Stimulated activated CD8-positive, alpha-beta memory T cell treated with anti-CD3 and anti-CD28 coated beads, Interleukin-4, amount 100 ng/mL, for 48 hours (primary cell): ENCODE data around the gene GPR6.

ENCODE experiments used
- DNase-seq: peaks from one replicate; pipeline ENCODE4 v3.0.0-alpha.2; 2020

Gene GPR6

DNA sequence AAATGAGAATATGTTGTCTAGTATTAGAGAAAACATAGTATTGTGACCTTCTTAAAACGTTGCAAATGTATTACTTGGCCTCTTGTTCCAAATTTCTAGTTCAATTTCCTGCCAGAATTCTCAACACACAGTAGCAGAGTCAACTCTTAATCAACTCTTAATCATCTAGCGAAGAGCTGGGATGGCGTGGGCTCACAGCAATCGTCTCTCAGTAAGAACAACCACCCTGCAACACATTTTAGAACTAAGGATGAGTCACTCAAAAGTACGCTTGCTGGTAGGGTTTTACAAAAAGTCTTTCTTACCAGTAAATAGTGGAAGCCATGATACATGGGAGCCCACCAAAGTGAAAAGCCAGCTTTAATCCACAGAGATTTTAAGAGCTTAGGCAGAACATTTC is 24.6 kb downstream of the GPR6 start:
- DNase-seq: no peak

DNA sequence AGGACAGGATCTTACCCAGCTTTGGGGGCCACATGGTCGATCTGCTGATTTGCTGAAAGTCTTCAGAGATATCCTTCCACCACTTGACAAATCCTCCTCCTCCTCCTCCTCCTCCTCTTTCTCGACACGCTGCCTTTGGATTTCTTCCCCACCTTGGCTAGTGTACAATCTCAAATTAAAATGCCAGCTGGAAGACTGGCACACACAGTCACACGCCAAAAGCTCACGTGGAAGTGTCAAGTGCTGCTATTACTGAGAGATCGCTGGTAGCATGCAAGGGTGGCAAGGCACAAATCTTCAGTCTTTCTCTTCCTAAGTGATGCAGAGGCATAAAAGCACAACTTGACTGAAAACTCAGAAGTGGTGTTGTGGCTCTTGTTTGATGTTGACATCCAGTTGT is 35.3 kb downstream of the GPR6 start:
- no peak for DNase-seq

DNA sequence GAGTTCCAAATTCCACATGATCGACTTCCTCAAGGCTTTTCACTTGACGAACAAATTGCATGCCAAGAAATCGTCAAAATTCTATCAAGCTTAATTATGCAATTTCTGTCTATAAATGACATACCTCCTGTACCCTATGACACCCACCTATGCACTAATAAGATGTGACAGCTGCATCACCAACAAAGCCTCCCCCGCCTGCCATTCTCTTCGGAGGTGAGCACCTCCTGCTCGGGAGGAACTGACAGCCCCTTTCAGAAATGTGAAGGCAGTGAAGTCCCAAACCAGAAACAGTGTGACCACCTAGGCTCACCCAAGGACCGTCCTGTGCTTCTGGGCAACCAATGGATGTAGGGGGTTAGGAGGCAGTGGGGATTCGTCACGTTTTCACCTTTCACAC is 37.1 kb downstream of the GPR6 start:
- no peak for DNase-seq

DNA sequence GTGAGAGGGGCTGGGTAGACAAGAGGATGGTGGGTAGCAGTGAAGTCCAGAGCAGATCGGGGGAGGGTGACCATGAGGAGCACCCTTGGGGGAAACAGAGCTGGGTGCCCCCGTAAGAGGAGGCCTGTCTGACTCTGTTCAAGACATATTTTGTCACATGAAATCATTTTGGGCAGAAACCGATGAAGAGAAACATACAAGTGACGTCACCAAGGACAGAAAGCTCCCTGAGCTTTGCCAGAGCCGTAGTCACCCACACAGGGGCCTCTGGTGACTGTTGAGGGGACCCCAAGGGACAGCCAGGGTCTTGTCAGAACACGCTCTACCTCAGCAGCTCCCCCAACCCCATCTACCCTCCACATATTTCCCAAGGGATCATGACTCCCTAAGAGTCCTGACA is 39.2 kb downstream of the GPR6 start:
- no peak for DNase-seq

DNA sequence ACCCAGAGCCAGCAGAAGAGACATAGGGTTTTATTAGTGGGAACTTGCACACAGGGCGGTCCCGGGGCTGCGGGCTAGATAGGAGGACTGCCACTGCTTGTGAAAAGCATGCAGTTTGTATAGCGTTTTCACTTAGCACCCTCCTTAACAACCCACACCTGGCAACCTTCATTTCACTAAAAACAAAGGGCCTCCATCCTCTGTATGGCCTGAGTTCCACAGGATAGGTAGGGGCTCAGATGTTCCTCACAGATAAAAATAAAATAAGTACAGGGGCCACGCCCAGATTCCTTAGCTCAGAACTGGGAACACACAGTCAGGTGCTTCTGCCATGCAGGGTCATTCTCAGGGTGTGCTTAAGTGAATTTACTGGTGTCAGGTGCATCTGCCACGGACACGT is 39.8 kb downstream of the GPR6 start:
- DNase-seq: no peak

DNA sequence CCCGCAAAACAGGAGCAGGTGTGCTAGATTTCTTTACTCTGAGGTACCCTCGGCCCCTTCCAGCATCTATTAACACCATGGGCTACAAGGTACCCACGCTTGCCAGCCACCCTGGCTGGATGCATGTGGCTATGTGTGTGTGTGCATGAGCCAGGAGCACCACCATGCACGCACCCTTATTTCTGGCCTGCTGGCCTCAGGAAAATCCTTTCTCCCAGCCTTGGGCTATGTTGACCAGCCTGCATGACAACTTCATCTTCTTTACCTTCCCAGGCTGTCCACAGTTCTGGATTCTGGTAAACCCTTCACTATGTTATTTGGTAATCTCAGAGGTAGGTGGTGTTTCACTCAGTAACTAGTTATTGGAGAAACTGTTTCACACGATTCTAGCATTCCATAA is 40.4 kb downstream of the GPR6 start:
- DNase-seq: no peak

DNA sequence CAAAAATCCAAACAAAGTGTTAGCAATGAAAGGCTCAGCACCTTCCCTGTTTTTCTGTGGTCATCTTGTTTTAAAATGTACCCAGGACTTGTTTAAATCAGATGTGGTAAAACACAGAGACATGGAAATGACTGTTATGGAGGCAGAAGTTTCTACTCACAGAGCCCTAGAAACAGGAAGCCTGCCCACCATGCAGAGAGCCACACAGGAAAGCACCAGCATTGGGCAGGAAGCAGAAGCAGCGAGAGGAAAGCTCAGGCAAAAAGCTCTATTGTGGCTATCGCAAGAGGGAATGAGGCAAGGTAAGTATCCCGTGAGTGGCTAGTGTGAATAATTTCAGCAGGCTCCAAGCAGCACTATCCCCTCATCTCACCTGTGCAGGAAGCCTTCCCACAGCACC is 42.8 kb downstream of the GPR6 start:
- DNase-seq: no peak

DNA sequence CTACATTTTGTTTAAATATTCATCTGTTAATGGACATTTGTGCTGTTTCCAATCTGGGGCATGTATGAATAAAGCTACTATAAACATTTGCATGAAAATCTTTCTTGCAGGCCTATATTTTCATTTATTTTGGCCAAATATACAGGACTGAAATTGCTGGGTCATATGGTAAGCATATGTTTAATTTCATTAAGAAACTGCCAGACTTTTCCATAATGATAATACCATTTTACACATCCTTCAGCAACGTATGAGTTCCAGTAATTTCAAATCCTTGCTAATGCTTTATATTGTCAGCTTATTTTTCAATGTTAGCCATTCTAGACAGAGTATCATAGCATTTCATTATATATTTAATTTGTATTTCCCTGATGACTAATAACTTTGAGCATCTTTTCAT is 51.0 kb downstream of the GPR6 start:
- DNase-seq: no peak
